SK-N-SH (cell line): ENCODE results near the gene KRT23.

ENCODE experiments used
- EP300 ChIP-seq, 2 experiments: IDR thresholded peaks; 2 replicates each; pipeline versions ENCODE4 v1.4.0 to v1.6.1; 2012; ENCODE audit warnings: borderline replicate concordance in 1 of 2, low read depth in 1 of 2, low read length in 1 of 2
- NRF1 ChIP-seq: IDR thresholded peaks from 2 replicates; pipeline ENCODE4 v1.6.1; 2012; ENCODE audit warnings: low read depth, mild to moderate bottlenecking, low read length
- PBX3 ChIP-seq: IDR thresholded peaks from 2 replicates; pipeline ENCODE4; 2012
- USF1 ChIP-seq: IDR thresholded peaks from 2 replicates; pipeline ENCODE4 v1.4.0; 2012; ENCODE audit warnings: low read depth, borderline replicate concordance
- YY1 ChIP-seq: IDR thresholded peaks from 2 replicates; pipeline ENCODE4 v1.4.0; 2012; ENCODE audit warnings: low read depth, mild to moderate bottlenecking
- ZBTB33 ChIP-seq: IDR thresholded peaks from 2 replicates; pipeline ENCODE4 v1.4.0; 2012; ENCODE audit warnings: low read depth, borderline replicate concordance
- TF ChIP-seq, protein P1 (sequence below): fragments of 200-600 bp; sonication (generic); IDR thresholded peaks from 2 replicates; pipeline ENCODE4 v1.6.1; 2017; ENCODE audit warnings: antibody characterized with exemption, mild to moderate bottlenecking, moderate library complexity
- TF ChIP-seq, protein P2 (sequence below): IDR thresholded peaks from 2 replicates; pipeline ENCODE4 v1.6.1; 2012; ENCODE audit warnings: mild to moderate bottlenecking, low read depth, low read length, moderate library complexity
- TF ChIP-seq, protein P3 (sequence below): IDR thresholded peaks from 2 replicates; pipeline ENCODE4 v1.4.0; 2012; ENCODE audit warnings: low read depth

DNA sequence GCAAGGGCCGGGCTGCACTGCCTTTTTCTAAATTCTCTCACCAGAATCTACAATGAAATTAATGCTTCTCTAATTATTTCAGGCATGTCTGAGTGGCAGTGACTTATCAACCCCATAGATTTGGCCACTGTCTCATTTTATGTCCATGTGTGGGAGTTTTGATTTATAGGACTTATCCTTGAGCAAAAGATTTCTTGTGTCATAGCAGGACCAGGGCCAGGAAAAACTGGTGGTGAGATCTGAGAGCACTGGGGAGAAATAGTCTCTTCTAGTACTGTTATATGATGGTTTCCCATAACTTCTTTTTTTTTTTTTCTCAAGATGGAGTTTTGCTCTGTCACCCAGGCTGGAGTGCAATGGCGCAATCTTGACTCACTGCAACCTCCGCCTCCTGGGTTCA lies 1.5 kb upstream of the KRT23 start:
- no peak for TF ChIP-seq ZBTB33
- TF ChIP-seq, protein P1, sequence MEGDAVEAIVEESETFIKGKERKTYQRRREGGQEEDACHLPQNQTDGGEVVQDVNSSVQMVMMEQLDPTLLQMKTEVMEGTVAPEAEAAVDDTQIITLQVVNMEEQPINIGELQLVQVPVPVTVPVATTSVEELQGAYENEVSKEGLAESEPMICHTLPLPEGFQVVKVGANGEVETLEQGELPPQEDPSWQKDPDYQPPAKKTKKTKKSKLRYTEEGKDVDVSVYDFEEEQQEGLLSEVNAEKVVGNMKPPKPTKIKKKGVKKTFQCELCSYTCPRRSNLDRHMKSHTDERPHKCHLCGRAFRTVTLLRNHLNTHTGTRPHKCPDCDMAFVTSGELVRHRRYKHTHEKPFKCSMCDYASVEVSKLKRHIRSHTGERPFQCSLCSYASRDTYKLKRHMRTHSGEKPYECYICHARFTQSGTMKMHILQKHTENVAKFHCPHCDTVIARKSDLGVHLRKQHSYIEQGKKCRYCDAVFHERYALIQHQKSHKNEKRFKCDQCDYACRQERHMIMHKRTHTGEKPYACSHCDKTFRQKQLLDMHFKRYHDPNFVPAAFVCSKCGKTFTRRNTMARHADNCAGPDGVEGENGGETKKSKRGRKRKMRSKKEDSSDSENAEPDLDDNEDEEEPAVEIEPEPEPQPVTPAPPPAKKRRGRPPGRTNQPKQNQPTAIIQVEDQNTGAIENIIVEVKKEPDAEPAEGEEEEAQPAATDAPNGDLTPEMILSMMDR: no peak
- no peak for TF ChIP-seq PBX3
- TF ChIP-seq, protein P2, sequence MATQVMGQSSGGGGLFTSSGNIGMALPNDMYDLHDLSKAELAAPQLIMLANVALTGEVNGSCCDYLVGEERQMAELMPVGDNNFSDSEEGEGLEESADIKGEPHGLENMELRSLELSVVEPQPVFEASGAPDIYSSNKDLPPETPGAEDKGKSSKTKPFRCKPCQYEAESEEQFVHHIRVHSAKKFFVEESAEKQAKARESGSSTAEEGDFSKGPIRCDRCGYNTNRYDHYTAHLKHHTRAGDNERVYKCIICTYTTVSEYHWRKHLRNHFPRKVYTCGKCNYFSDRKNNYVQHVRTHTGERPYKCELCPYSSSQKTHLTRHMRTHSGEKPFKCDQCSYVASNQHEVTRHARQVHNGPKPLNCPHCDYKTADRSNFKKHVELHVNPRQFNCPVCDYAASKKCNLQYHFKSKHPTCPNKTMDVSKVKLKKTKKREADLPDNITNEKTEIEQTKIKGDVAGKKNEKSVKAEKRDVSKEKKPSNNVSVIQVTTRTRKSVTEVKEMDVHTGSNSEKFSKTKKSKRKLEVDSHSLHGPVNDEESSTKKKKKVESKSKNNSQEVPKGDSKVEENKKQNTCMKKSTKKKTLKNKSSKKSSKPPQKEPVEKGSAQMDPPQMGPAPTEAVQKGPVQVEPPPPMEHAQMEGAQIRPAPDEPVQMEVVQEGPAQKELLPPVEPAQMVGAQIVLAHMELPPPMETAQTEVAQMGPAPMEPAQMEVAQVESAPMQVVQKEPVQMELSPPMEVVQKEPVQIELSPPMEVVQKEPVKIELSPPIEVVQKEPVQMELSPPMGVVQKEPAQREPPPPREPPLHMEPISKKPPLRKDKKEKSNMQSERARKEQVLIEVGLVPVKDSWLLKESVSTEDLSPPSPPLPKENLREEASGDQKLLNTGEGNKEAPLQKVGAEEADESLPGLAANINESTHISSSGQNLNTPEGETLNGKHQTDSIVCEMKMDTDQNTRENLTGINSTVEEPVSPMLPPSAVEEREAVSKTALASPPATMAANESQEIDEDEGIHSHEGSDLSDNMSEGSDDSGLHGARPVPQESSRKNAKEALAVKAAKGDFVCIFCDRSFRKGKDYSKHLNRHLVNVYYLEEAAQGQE: no peak
- no peak for TF ChIP-seq USF1
- TF ChIP-seq EP300 (IDR thresholded peaks at IDR 0.05; ENCODE audit: borderline replicate concordance in 1 of 2, low read depth in 1 of 2, low read length in 1 of 2): no peak
- TF ChIP-seq NRF1: no peak
- TF ChIP-seq, protein P3, sequence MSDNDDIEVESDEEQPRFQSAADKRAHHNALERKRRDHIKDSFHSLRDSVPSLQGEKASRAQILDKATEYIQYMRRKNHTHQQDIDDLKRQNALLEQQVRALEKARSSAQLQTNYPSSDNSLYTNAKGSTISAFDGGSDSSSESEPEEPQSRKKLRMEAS: no peak
- no peak for TF ChIP-seq YY1
